Liver (tissue), 9 donors: ENCODE data around the gene SSRP1. TPM values are rescaled to one million over a fixed set of nuclear protein-coding genes. Genes with fewer than 3 reads are reported as not detected.

Experiments used
- DNase-seq: peaks from one replicate; pipeline ENCODE4 v3.0.0-alpha.2; 2017; ENCODE audit warnings: low spot score
- H3K27ac ChIP-seq, 2 donors: one replicate each; pipeline ENCODE4 v1.7.0; 2013; ENCODE audit warnings: inconsistent platforms in 2 of 2, low read length in 2 of 2, control low read depth in 1 of 2, low read depth in 1 of 2, mild to moderate bottlenecking in 1 of 2
- H3K27me3 ChIP-seq, 4 donors: one replicate each; pipeline versions ENCODE4 v1.6.1 to v1.7.0; 2013; ENCODE audit warnings: low read length in 3 of 4, inconsistent platforms in 1 of 4, mild to moderate bottlenecking in 1 of 4, moderate library complexity in 1 of 4; ENCODE audit not compliant: control insufficient read depth in 4 of 4, insufficient read depth in 4 of 4
- H3K36me3 ChIP-seq, 4 donors: one replicate each; pipeline versions ENCODE4 v1.6.1 to v1.7.0; 2013; ENCODE audit warnings: low read length in 3 of 4, mild to moderate bottlenecking in 3 of 4, low read depth in 1 of 4, moderate library complexity in 1 of 4; ENCODE audit not compliant: control insufficient read depth in 4 of 4, insufficient read depth in 3 of 4
- H3K4me1 ChIP-seq, 4 donors: one replicate each; pipeline versions ENCODE4 v1.6.1 to v1.7.0; 2013; ENCODE audit warnings: low read length in 3 of 4, mild to moderate bottlenecking in 3 of 4, moderate library complexity in 1 of 4; ENCODE audit not compliant: control insufficient read depth in 4 of 4, insufficient read depth in 4 of 4
- H3K4me3 ChIP-seq, 3 donors: one replicate each; pipeline versions ENCODE4 v1.6.1 to v1.7.0; 2013; ENCODE audit warnings: low read length in 3 of 3, control low read depth in 1 of 3, low read depth in 1 of 3, mild to moderate bottlenecking in 1 of 3
- H3K9ac ChIP-seq, 2 donors: one replicate each; pipeline ENCODE4 v1.7.0; 2013; ENCODE audit warnings: low read length in 2 of 2, mild to moderate bottlenecking in 2 of 2, moderate library complexity in 2 of 2, control low read depth in 1 of 2, low read depth in 1 of 2
- H3K9me3 ChIP-seq, 4 donors: one replicate each; pipeline versions ENCODE4 v1.6.1 to v1.7.0; 2013; ENCODE audit warnings: low read length in 3 of 4; ENCODE audit not compliant: control insufficient read depth in 4 of 4
- CTCF ChIP-seq: fragments of 150-350 bp; IDR thresholded peaks from 2 replicates; pipeline ENCODE4 v1.5.1; 2017; ENCODE audit warnings: improper control_type of control experiment, low read depth, low read length; ENCODE audit not compliant: missing input control
- EGR1 ChIP-seq, 2 donors: IDR thresholded peaks; 2 replicates each; pipeline ENCODE4 v1.6.1; 2016 to 2018; ENCODE audit warnings: antibody characterized with exemption in 2 of 2, low read depth in 2 of 2
- GABPA ChIP-seq, 2 donors: IDR thresholded peaks in 1 of 2; conservative IDR thresholded peaks in 1 of 2; 2 replicates each; pipeline ENCODE4 v1.6.1; 2016; ENCODE audit warnings: antibody characterized with exemption in 2 of 2, mild to moderate bottlenecking in 1 of 2, moderate library complexity in 1 of 2
- HNF4A ChIP-seq, 2 donors: conservative IDR thresholded peaks; 2 replicates each; pipeline ENCODE4 v1.6.1; 2016; ENCODE audit warnings: antibody characterized with exemption in 2 of 2, mild to moderate bottlenecking in 2 of 2
- JUND ChIP-seq, 2 donors: IDR thresholded peaks; 2 replicates each; pipeline ENCODE4 v1.6.1; 2016; ENCODE audit warnings: antibody characterized with exemption in 2 of 2
- NR2F2 ChIP-seq: IDR thresholded peaks from 2 replicates; pipeline ENCODE4 v1.6.1; 2016; ENCODE audit warnings: antibody characterized with exemption
- RAD21 ChIP-seq, 2 donors: IDR thresholded peaks; 2 replicates each; pipeline ENCODE4 v1.6.1; 2016; ENCODE audit warnings: antibody characterized with exemption in 2 of 2, mild to moderate bottlenecking in 2 of 2
- RXRA ChIP-seq, 2 donors: IDR thresholded peaks; 2 replicates each; pipeline ENCODE4 v1.6.1; 2017 to 2018; ENCODE audit warnings: antibody characterized with exemption in 2 of 2, mild to moderate bottlenecking in 1 of 2
- TAF1 ChIP-seq: conservative IDR thresholded peaks from 2 replicates; pipeline ENCODE4 v1.6.1; 2016; ENCODE audit warnings: antibody characterized with exemption, mild to moderate bottlenecking
- WGBS: extraction: QIAGEN DNeasy Blood & Tissue Kit; methylation state at CpG from one replicate; pipeline ENCODE4 v1.1.7; 2013; 5-methylcytosine and 5-hydroxymethylcytosine counted together
- polyA plus RNA-seq, 2 donors: library from polyadenylated mRNA; stranded (reverse) in 1 of 2; unstranded in 1 of 2; fragments of 200-250 nt in 1 of 2; fragments of >200 nt in 1 of 2; fragmentation: Nextera tagmentation in 1 of 2; extraction: Ambion mirVana in 1 of 2; gene quantifications; one replicate each; pipeline versions ENCODE4 v1.2.1 to v1.2.3, GENCODE V29; 2013 to 2015
- total RNA-seq, 2 donors: library from RNA; depleted of rRNA; stranded (reverse); fragments of >200 nt; gene quantifications; one replicate each; pipeline ENCODE4 v1.2.3, GENCODE V29; 2014
- TF ChIP-seq, protein P1 (sequence below): IDR thresholded peaks from 2 replicates; pipeline ENCODE4 v1.6.1; 2016; ENCODE audit warnings: antibody characterized with exemption, mild to moderate bottlenecking
- TF ChIP-seq, protein P2 (sequence below): IDR thresholded peaks from 2 replicates; pipeline ENCODE4 v1.6.1; 2016; ENCODE audit warnings: antibody characterized with exemption
- donor health status: healthy.
- donor health status: healthy.
- donor health status: healthy.
- donor health status: healthy.
- donor health status: healthy.

The SSRP1 gene
- total and polyA plus RNA-seq, 4 donors, result 13.9 to 45.3 (median 28.4) TPM

- Histone ChIP-seq H3K4me1 (peaks cover 2 to 29% (median 21%) of the 10 kb centered on the region in 4 donors), H3K27me3 (no peaks in the 10 kb centered on the region), H3K9me3 (no peaks in the 10 kb centered on the region), H3K27ac (no peak overlapping the region), H3K4me3 (no peak overlapping the region), H3K36me3 (peaks cover 6 to 58% (median 36%) of the 10 kb centered on the region in 4 donors), H3K9ac (no peak overlapping the region)
- 96% methylated on average over 5 of the region's 5 CpGs for whole genome bisulfite sequencing
- DNase-seq, result no peak
- TF ChIP-seq, protein P1, sequence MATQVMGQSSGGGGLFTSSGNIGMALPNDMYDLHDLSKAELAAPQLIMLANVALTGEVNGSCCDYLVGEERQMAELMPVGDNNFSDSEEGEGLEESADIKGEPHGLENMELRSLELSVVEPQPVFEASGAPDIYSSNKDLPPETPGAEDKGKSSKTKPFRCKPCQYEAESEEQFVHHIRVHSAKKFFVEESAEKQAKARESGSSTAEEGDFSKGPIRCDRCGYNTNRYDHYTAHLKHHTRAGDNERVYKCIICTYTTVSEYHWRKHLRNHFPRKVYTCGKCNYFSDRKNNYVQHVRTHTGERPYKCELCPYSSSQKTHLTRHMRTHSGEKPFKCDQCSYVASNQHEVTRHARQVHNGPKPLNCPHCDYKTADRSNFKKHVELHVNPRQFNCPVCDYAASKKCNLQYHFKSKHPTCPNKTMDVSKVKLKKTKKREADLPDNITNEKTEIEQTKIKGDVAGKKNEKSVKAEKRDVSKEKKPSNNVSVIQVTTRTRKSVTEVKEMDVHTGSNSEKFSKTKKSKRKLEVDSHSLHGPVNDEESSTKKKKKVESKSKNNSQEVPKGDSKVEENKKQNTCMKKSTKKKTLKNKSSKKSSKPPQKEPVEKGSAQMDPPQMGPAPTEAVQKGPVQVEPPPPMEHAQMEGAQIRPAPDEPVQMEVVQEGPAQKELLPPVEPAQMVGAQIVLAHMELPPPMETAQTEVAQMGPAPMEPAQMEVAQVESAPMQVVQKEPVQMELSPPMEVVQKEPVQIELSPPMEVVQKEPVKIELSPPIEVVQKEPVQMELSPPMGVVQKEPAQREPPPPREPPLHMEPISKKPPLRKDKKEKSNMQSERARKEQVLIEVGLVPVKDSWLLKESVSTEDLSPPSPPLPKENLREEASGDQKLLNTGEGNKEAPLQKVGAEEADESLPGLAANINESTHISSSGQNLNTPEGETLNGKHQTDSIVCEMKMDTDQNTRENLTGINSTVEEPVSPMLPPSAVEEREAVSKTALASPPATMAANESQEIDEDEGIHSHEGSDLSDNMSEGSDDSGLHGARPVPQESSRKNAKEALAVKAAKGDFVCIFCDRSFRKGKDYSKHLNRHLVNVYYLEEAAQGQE, result no peak
- TF ChIP-seq NR2F2 (no peak), RXRA (IDR thresholded peaks at IDR 0.05) (no peak), HNF4A (conservative IDR thresholded peaks at IDR 0.05) (no peak), TAF1 (no peak), RAD21 (IDR thresholded peaks at IDR 0.05) (no peak)
Measured at GRCh38 chr11:57327721-57328120, 8.0 kb downstream of the SSRP1 start.

- H3K27ac ChIP-seq, result peak overlapping the region; percentile 92 to 94
- H3K36me3 ChIP-seq, result peaks cover 4 to 38% (median 18%) of the 10 kb centered on the region in 4 donors
- H3K9ac ChIP-seq, result peak overlapping the region; percentile 72
- peaks cover 7 to 47% (median 41%) of the 10 kb centered on the region in 4 donors for H3K4me1 ChIP-seq
- H3K9me3 ChIP-seq, result no peaks in the 10 kb centered on the region
- TF ChIP-seq EGR1 (IDR thresholded peaks at IDR 0.05; ENCODE audit: low read depth in 2 of 2) (no peak), GABPA (IDR thresholded peaks at IDR 0.05 in 1 of 2, conservative IDR thresholded peaks at IDR 0.05 in 1 of 2) (peak in 1 of 2 donors; percentile 54), TAF1 (no peak), JUND (IDR thresholded peaks at IDR 0.05) (no peak), CTCF (no peak)
- TF ChIP-seq, protein P1, result no peak
- TF ChIP-seq, protein P2, sequence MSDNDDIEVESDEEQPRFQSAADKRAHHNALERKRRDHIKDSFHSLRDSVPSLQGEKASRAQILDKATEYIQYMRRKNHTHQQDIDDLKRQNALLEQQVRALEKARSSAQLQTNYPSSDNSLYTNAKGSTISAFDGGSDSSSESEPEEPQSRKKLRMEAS, result no peak
- no peaks in the 10 kb centered on the region for H3K27me3 ChIP-seq
- 14% methylated on average over 6 of the region's 6 CpGs for WGBS
- no peak for DNase-seq
- peak overlapping the region; percentile 63 to 82 (median 65) for H3K4me3 ChIP-seq
Measured at GRCh38 chr11:57325735-57326048, 10.0 kb downstream of the SSRP1 start.
